Activated naive CD4-positive, alpha-beta T cell treated with anti-CD3 and anti-CD28 coated beads, Interleukin-2, amount 50 U/mL, for 16 hours (primary cell): ENCODE results near the gene FAM163B.

Experiments used
- DNase-seq: peaks from one replicate; pipeline ENCODE4 v3.0.0-alpha.2; 2020

Gene FAM163B

GRCh38 chr9:133594310-133594709 is 14.9 kb downstream of the FAM163B start:
- DNase-seq = no peak

DNA sequence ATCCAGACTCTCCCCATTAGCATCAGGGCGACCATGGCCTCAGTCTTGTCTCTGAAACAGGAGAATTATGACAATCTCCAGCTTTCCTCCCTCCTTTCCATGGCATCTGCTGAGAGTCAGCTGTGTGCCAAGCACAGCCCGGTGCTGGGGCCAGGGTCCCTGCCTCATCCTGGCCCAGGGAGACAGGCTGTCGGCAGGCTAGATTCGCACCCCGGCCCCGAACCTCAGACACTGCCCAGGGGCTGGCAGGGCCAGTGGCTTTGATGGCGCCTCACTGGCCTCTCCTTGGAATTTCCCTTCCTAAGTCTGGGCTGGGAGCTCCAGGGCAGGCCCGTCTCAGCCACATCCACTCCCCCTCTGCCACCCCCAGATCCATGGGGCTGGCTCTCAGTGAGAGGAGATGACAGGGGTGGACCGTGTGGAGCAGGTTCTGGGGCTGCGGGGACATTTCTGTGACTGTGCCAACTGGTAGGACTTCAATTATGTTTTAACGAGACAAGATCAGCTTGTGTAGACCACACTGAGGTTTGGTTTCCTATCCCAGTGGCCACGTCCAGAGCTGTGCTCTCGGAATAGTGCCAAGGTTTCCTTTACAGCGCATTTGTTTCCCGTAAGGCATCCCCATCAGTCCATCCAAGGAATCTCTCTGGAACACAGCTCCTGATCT is 15.5 kb downstream of the FAM163B start:
- DNase-seq = no peak

DNA sequence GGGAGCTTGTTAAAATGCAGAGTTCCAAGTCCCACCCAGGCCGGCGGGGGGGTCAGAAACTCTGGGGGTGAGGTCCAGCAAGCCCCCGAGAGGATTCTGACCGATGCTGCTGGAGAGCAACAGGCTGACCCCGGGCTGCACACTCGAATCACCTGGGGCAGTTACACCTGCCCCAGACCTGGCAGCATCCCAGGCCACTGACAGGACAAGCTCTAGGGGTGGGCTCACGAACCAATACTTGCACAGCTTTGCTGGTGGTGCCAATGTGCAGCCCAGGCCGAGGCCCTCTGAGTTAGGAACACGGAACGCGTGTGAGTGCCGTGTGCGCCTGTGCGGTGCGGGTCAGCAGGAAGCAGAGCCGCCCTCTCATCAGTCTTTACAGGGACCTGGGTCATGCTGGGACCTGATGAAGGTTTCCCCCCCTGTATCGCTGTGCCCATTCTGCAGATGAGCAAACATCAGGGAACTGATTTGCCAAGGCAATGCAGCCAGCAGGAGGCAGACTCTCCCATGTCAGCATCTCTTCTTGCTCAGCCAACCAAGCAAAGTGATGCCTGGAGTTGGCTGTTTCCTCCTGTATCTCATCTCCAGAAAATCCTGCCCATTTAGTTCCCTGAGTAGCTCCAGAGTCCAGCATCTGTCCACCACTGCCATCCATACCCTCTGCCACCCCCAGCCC is 16.3 kb downstream of the FAM163B start:
- no peak for DNase-seq

DNA sequence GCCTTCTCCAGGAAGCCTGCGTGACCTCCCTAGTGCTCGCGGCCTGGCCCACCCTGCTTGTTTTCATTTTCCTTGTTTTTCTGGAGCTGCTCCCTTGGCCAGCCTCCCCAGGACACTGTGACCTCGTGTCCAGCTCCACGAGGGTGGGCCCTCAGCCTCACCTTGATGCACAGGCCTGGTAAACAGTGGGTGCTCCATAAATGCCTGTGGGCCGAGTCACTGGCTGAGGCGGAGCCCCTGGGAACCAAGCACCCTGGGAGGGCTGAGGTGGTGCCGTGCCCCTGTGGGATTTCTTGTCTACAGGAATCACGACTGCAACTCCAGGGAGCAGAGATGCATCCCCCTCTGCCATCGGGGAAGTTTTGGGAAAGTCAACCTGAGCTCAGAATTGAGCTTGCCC is 17.2 kb downstream of the FAM163B start:
- no peak for DNase-seq

GRCh38 chr9:133591116-133591910 is 17.9 kb downstream of the FAM163B start:
- no peak for DNase-seq

DNA sequence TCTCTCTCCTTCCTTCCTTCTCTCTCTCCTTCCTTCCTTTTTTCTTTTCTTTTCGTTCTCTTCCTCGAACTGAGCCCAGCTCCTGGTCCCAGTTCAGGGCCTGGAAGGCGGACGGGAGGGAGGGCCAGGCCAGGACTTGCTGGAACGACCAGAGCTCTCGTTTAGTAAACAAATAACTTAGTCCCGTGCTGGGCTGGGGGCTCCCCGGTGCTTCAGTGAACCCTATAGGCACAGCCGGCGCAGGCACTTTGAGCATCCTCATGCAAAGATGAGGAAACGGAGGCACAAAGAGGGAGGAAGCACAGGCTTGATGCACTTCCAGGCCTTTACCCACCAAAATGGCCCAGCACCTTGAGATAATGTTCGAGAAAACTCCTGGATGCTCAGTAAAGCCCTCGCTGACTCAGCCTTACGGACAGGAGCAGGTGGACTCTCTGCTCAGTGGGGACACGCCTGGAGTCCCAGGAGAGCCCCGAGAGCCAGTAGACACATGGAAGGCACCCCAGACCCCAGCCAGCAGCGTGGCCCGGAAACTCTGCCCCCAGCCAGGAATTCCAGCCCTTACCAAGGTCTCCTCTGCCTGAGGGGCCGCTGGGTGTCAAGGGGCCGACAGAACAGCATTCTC is 18.8 kb downstream of the FAM163B start:
- DNase-seq = no peak

DNA sequence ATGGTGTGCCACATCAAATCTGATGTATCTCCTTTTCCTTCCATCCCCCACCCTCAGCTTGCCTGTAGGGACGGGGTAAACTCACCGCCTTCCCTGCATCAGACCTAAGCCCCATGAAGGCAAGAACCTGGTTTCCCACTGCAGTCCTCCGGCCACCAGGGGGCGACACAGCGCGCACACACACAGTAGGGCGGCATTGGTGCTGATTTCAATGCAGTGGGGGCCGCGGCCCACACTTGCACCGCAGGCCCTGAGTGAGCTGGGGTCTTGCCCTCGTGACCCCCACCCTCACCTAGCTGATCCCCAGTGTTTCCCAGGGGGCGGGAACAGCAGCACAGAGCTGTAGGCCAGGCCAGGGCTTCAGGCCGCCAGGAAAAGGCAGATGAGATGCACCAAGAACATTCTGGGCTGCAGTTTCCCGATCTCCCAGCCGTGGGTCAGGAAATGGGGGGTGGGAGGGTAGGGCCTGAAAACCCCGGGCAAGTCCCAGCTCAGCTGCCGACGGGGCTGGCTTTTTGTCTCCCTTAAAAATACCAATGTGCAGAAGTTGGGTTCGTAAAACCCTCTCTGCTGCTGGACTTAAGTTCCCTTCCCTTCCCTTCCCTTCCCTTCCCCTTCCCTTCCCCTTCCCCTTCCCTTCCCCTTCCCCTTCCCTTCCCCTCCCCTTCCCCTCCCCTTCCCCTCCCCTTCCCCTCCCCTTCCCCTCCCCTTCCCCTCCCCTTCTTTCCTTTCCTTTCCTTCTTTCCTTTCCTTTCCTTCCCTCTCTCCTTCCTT is 19.5 kb downstream of the FAM163B start:
- DNase-seq = peak; percentile 46

DNA sequence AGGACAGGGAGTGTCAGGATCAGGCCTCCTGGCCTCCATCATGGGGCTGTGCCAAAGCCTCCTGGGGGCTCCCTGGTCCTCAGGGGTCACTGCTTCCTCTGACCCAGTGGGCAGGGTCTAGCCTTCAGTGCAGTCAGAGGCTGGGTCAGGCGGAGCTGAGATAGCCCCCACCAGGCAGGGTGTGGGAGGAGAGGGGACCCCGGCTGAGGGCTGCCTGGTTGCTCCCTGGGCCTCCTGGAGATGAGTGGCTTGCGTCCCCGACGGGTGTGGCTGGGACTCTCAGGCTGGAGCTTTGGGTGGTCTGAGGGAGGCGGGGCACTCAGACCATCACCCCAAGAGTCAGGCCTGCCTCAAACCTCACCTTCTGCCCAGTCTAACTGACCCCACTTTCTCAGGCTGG is 21.7 kb downstream of the FAM163B start:
- no peak for DNase-seq

GRCh38 chr9:133587051-133587450 is 22.1 kb downstream of the FAM163B start:
- no peak for DNase-seq

DNA sequence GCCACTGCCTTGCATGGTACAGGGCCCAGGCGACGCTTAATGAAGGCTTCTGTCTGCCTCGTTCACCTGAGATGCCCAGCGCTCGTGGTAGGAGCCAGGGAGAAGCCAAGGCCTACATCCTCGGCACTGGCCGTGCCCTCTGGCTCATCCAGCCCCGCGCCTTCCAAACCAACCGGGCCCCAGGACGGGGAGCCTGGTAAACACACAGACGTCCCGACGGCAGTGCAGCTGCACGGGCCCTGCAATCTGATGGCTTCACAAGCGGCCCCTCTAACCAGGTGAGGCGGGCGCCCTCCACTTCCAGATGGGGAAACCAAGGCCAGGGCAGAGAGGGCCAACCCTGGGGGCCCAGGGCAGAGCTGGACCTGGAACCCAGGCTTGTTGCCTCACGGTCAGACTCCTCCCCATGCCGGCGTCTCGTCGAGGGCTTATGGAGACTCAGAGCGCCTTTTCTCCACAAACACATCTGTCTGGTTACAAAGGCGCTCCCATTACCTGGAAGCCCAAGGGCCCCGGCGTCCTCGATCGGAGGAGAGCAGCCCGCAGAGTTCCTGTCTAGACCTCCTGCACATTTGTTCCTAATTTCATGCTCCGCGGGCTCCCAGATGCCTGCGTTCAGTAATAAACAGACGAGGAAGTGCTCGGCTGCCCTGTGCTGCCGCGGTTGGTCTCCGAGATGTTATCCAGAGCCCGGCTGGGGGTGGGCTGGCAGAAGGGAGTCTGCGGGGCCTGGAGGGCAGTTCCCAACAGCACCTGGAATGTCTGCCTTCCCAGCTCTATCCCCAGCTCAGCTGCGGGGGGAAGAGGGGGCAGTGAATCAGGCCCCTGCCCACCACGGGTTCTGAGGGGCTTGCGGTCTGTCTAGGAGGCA is 23.5 kb downstream of the FAM163B start:
- DNase-seq = no peak

DNA sequence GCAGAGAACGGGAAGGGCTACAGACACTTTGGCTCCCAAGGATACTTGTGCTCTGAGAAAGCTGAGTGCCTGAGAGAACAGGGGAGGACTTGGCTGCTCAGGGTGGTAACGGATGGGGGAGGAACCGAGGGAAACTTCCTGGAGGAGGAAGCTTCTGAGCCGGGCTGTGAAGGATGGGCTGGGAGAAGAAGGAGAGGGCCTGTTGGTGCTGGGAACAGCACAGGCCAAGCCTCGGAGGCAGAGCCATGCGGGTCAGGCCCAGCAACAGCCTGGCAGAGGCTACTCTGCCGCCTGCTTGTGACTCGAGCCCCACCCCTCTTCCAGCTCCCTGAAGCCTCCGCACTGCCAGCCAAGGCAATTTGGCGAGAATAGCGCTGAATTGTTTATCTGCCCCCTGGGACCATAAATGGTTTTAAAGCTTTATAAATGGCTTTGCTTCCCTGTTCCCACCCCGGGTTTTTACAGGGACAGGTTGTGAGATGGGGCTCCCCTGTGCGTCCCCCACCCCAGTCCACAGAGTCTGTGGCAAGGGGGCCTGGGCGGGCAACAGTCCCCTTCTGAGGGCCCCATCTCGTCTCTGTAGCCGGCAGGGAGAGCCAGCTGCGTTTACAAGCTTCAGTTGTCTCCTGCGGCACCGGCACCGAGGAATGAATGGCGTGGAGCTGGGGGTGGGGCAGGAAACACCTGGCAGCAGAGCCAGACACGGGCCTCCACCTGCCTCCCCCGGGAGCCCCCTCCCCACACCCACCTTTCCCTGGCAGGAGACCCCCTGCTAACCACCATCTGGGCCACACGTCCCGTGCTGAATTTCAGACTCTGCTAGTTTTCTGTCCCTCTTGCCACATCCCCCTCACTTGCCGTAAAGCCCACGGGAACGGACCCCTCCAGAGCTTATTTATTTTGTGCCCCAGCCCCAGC is 24.4 kb downstream of the FAM163B start:
- no peak for DNase-seq

GRCh38 chr9:133584167-133584558 is 25.0 kb downstream of the FAM163B start:
- no peak for DNase-seq

GRCh38 chr9:133583586-133583985 is 25.6 kb downstream of the FAM163B start:
- DNase-seq = no peak

DNA sequence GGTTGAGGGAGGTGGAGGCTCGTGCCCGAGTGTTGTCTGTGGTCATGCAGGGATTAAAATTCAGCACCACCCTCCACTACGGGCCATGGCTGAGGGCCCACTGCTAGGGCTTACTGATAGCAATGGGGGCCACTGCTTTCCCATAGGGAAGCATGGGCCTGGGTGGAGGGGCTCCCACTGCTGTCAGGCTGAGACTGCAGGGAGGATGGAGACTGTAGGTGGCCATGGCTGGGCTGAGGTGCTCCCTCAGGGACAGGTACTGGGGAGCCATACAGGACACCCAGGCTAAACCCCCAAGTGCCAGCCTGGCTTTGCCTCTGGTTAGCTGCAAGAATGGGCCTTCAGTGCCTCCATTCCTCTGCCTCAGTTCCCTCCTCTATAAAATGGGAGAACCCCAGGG is 26.1 kb downstream of the FAM163B start:
- DNase-seq = no peak

DNA sequence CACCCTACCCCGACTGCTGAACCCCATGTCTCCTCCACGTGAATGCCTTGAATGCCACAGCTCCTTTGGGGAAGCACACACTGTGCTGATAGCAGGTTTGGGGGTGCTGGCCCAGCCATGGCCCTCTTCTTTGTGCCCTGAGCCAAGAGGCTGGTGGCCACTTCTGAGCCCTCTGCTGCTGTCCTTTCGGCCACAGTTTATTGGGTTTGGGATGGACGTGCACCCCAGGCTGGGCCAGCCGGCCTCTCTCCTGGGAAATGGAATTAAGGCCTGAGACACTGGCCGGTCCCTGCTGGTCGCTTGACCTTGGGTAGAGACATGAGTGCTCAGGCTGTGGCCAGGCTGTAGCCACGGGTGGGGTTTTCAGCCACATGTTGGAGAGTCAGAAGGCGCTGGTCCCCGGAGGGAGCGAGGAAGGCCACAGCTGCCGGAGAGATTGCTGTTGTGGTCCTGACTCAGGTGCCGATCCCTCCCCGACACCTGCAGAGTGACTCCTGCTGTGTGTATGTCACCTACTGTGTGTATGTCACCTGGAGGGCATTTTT is 26.6 kb downstream of the FAM163B start:
- no peak for DNase-seq

DNA sequence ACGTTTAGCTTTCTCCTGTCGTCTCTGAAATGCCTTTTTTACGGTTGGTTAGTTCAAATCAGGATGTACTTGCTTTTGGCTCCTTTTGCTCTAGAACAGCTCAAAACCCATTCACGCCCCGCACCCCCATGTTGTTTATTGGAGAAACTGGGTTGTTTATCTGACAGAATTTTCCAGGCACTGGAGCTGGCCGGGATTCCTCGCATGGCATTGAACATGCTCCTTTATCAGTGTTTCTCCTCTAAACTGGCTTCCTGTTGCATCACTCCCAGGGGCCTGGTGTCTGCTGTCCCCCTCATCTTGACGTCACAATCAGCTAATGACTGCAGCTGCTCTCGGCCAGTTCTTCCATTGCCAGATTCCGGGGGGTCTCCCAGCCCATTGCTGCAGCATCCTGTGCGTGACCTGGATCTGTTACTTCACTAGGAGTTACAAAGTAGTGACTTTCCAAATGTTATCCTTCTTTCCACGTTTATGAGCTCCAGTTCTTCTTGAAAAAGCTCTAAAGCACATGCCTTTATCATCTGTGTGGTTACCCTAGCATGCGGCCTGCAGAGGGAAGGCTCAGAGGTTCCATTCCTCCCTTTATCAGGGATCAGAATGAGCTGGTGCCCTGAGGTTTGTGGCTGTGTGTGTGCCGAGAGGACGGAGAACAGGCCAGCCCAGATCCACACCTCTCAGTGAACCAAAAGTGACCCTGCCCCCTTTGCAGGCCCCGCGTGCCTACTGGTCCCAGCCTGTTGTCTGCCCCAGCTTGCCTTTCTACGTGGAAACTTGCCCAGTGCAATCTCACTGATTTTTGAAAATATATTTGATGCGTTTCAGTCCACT is 27.5 kb downstream of the FAM163B start:
- no peak for DNase-seq

GRCh38 chr9:133581011-133581410 is 28.2 kb downstream of the FAM163B start:
- no peak for DNase-seq

- no peak for DNase-seq
Measured at GRCh38 chr9:133580419-133580738, 28.8 kb downstream of the FAM163B start.

DNA sequence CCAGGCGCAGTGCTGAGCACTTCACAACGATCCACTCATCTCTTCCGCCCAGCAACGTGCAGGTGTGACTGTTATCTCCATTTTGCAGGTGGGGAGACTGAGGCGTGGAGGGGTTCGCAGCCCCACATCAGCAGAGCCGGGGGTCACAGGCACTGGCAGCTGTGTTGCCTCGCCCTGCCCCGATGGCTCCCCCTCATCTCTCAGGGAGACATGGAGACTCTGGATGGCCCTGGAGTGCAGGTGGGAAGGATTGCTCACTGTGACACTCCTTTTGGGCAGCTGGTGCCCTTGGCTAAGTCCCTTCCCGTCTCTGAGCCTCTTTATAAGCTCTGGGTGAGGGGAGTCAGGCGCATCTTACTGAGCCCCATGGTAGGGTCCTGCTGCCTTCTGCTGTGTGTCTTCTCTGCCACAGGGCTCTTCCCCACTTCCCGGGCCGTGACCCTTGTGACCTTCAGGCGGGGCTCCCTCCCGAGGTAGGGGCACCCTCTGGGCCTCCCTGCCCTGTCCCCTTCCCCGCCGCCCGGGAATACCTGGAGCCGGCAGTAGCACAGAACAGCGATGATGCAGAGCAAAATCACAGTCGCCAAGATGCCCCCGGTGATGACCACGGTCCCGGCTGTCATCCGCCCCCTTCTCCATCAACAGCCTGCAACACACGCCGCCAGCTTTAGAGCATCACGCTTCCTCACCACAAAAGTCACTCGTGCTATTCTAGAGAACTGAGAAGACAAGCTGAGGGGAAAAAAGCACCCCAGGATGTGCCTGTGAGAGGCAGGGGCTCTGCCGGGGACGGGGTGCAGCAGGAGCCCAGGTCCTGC is 29.4 kb downstream of the FAM163B start:
- DNase-seq = no peak
